GM18519 (cell line): ENCODE data around the gene RFX3.

Experiments
- ATAC-seq: cut with Tn5 transposase; IDR thresholded peaks from one replicate; pipeline ENCODE4 v1.9.1; 2021; ENCODE audit warnings: mild to moderate bottlenecking, moderate library complexity; ENCODE audit not compliant: unreplicated experiment, low FRiP score

The RFX3 gene

DNA sequence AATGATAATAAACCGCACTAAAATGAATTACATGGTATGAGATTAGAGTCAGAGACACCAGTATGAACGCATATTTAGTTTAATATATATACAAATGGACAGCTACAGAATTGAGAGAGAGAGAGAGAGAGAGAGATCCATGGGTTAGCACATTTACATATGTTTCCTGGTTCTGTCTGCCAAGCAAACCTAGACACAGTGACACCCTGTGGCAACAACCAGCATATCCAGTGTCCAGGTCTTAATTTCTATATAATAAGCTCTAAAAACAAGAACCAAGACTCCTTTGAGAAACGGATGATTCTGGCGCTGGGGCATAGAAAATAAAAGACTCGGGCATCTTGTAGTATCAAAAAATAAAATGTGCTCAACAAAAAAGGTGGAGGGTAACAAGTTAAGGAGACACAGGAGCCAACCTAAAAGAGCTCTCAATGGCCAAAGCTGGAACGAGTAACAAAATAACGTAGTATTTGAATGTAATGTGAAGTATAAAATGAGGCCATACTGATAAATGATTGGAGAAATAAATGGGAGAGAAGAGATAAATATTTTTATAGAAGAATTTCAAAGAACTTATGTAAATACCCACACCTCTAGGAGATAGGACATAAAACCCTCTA lies 84.5 kb downstream of the RFX3 start:
- peak; percentile 82 for ATAC-seq

DNA sequence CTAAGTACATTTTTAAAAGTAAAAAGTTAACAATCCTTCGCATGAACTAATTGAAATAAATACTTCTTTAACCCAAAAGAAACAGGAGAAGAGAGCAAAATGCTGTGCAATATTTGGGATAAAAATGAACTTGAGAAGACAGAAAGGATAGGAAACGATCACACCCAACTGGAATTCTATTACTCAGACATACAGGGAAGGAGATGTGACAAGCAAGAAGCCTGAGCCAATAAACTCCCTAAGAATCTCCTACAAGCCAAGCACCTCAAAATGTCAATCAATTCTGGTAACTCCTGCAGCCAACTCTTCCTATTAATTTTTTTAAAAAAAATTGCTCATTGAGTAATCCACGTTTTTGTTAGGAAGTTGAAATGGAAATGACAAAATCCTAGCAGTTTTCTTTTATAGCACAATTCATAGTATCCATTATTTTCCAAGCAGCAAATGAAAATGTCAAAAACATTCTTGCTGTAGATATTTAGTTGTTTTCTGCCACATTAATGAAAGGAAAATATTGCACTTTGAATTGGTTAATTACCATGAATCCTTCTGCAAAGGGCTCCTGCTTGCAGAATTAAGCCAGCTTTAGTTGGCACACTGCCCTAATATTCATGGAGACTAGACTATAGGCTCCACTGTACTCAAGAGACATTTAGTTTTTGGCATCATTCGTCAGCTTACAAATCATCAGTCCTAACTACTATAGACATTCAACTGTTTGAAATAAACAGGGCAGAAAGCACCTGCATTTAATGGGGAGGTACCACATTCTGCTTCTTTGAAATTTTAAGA lies 89.0 kb downstream of the RFX3 start:
- no peak for ATAC-seq

DNA sequence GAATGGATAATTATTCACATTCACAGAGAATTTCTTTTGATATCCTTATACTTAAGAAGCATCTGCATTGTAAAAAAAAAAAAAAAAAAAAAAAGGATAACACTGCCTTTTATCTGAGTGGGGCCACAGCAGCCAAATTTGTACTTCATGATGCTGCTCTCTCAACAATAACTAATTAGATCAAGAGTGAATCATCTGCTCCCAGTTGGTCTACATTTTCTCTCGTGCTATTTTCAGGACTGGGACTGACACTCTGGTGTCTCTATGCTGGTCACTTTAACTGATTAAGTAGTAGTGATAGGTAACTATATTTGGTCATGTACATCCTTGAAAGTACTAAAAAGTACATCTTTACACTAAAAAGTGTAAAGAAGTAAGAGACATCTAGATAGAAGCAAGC lies 90.1 kb downstream of the RFX3 start:
- ATAC-seq, result no peak

DNA sequence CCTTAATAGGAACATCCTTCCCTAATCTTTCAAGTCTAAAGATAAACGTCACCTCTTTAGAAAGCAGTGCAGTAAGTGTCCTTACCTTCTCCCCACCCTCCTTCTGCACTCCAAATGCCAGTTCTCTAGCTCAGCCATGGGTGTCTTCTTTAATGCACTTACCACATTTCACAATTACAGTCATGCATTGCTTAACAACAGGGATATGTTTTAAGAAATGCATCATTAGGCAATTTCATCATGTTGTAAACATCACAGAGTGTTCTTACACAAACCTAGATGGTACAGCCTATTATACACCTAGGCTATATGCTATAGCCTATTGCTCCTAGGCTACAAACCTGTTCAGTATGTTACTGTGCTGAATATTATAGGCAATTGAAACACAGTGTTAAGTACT lies 91.2 kb downstream of the RFX3 start:
- no peak for ATAC-seq

DNA sequence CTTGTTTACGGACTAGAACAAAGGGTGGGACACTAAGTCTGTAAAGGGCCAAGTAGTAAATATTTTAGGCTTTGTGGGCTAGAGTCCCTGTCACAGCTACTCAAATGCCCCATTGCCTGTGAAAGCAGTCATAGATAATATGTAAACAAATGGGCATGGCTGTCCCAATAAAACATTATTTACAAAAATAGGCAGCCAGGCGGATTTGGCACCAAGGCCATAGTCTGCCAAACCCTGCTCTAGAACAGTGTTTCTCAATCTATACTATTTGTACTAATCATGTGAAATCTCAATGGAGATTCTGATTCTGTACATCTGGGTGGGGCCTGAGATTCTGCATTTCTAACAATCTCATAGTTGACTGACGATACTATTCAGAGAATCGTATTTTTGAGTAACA lies 92.0 kb downstream of the RFX3 start:
- ATAC-seq, result no peak

DNA sequence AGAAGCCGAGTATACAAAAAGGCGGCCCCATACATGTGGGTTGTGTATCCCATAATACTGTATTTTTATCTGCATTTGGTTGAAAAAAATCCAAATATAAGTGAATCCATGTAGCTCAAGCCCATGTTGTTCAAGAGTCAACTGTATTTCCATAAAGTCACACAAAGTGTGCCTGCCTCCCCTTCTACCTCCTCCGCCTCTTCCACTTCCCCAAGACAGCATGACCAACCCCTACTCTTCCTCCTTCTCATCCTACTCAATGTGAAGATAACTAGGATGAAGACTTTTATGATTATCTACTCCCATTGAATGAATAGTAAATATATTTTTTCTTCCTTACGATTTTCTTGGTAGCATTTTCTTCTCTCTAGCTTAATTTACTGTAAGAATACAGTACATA lies 92.7 kb downstream of the RFX3 start:
- ATAC-seq, result no peak

DNA sequence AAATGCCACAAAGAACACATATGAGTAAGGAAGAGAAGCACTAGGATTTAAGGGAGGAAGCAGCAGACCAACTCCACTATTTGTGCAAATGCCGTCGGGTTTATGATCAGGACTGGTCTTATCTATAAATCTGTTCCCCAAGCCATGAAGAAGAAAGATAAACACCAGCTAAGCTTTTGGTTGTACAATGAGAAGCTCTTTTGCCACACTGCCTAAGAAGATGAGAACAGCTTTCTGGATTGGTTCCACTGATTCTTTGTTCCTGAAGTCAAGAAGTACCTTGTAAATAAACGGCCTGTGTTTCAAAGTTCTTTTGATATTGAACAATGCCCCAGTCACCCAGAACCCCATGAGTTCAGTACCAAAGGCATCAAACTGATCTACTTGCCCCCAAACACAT lies 93.9 kb downstream of the RFX3 start:
- no peak for ATAC-seq

DNA sequence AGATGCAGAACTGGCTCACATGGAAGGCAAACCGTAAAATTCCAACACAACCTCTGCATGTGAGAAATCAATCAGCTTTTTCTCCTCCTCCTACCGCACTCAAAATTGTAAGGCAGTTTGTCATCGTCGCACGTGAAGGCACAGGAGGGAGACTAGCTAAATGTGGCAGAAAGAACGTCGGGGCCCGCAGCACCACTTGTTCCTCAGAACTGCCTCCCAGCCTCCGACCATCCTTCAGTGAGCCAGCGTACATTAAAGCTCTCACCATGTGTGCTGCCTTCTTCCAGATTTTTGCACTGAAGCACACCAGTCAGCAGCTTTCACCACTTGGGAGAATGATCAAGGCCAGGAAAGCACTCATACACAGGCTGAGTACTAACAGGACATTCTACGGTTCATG lies 105.9 kb downstream of the RFX3 start:
- no peak for ATAC-seq

DNA sequence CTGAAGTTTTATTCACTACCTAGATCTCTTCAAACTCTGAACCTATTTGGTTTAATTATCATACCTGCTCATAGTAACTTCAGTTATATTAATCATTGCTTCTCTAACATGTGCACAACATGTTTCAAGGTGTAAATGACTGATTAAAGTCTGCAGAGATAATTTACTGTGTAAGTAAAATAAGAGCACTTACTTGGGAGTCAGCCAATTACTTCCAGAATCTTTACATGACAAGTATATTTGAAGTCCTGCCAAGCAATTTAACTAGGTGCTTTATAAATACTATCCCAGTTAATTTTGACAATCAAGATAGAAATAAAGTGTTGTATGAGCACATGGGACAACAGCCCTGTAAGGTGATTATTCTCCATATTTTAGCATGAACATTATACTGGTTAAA lies 109.9 kb downstream of the RFX3 start:
- no peak for ATAC-seq

DNA sequence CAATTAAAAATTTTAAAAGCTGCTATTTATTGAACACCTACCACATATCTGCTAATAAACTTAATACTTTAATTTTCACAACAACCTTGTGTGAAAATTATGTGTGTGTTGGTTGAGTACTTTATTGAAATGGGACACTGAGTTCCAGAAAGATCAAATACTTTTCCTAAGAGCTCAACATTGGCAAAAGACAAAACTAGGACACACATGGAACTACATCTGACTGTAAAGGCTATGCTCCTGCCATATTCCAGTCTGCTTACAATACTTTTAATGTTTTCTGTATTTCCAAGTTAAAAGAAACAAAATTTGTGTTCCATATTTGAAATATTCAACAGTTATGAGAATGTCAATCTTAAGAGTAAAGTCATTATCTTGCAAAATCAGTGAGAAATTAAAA lies 111.8 kb downstream of the RFX3 start:
- no peak for ATAC-seq

DNA sequence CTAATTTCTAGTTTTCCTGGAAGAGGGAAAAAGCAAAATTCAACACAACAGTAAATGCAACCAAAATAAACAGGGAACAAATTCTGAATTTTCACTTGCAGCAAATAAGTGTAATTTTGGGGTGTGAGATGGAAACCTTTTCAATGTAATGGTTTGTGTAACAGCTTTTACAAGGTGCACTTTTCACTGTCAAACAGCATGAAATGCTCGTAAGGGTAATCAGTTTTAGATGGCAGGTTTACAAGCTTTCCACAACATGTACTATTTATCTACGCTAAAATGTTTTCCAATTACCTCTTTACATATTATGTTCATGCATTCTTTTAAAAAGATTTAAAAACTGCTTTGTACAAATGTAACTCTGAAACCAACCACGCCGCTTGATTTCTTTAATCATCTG lies 115.3 kb downstream of the RFX3 start:
- ATAC-seq, result no peak

DNA sequence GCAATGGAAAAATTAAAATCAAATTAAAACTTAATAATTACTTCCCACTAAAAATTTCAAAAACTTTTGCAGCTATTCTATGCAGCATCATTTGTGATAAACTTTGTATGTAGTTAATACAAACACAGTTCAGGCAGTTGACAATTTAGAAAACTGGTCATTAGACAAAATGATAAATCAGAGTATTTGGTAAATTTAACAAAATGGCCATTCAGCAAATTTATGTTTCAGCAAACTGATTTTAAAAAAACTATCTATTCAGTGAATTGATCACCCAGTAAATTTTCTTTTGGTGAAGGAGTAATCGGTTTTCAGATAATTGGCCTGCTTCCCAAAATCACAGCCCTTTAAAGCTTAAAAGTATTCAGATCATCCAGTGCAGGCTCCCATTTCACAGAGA lies 116.3 kb downstream of the RFX3 start:
- no peak for ATAC-seq

DNA sequence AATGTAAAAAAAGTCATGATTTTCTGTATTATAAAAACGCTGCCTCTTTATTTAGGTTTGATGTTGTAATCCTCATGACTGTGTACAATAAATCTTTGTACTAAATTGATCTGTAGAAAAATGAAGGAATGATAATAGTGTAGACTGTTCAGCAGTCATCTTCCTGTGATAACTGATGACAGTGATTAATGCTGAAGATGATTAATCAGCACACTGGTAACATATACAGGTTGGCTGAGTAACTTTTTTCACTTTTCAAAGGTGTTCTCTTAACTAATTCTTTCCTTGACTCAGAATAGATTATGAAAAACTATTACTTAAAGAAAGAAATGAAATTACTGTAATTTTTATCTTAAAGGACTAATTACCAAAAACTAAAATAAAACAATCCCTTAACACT lies 122.5 kb downstream of the RFX3 start:
- ATAC-seq, result no peak

DNA sequence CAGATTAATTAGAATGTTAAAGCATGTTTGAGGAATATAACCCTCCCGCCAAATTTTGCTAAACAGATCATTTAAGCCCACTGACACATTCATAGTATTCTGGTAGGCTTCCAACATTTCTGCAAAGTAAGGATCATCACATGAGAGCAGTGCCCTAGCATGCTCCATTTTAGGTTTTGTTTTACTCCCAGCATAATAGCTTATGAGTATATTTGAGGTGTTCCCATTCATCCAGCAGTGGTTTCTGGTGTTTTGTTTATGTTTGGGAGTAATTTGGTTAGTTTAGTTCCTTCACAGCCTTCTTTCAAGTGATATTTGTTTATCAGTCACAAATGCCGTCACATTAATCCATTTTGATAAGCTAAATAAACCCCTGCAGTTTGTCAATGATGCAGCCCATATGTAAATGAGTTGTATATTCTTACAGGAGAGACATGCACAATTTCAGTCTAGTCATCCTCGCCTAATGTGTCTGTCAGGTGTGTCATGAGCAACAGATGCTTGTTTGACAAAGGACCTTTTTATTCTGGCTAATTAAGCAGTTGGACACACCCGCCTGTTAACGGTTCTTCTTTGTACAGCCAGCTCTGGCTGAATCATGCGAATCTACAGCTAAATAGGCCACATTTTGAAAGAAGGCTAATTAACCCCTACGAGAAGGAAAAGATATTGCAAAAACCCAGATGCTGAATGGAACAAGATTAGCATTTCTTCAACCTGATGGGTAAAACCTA lies 124.4 kb downstream of the RFX3 start:
- no peak for ATAC-seq

DNA sequence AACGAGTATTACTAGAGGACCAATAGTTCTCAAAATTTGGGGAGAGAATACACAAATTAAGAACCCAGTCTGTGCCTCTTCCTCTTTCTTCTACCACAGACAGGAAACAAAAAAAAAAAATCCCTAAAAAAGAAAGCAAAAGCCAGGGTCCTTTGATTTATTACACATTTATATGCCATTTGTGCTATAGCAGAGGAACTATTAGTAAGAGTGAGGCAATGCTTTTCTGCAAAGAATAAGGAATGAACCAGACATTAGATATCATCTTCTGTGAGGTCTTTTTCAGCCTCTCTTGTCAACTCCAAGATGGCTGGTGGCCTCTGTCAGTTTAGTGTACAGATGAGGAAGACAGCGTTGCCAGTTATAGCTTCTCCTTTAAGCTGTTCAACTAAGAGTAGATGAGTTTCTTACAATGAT lies 127.6 kb downstream of the RFX3 start:
- peak; percentile 46 for ATAC-seq

DNA sequence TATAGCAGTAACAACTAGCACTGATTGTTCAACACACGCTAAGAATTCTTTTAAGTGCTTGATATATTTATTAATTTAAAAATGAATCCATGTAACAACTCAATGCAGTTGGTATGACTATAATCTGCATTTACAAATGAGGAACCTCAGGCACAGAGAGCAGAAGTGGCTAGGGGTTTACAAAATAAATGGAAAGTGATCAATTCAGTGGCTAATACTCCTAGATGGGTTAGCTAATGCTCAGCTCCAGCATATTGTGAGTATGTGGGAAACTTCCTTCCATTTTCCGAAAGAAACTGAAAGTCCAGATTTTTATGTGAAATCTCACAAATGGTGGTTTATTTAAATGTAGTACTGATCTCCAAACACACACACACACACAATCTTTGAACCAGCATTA lies 128.0 kb downstream of the RFX3 start:
- peak; percentile 21 for ATAC-seq

DNA sequence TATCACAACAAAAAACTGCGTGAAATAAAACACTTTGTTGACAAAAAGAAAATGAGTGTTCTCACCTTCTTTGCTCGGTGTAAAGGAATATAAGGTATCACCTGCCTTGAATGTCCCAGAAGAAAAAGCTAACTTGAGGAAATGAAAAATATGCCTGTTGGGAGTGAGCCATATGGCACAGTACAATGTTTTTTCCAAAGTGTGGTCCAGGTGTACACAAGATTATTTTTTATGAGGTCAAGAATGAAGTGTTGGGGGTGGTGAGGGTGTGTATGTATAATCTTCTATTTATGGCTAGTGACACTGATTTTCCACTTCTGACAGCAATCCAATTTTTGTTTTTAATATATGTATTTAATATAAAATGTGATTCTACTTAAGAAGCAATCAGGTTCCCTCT lies 134.4 kb downstream of the RFX3 start:
- ATAC-seq, result no peak

DNA sequence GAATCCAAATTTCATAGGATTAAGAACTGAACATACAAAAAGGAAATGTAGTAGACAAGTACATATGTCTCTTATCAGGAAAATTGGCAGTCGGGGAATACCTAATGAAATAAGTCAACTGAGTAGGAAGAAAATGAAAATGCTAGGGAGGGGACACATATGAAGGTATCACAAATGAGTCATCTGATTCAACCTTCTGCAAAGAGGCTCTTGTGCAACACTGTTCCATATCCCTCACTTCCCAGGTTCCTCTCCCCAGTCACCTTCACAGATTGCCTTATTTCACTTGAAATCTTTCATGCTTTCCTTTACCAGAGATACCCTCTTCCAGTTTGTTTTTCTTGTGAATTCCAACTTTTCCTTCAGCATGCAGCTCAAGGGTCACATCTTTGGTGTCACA lies 139.0 kb downstream of the RFX3 start:
- no peak for ATAC-seq

DNA sequence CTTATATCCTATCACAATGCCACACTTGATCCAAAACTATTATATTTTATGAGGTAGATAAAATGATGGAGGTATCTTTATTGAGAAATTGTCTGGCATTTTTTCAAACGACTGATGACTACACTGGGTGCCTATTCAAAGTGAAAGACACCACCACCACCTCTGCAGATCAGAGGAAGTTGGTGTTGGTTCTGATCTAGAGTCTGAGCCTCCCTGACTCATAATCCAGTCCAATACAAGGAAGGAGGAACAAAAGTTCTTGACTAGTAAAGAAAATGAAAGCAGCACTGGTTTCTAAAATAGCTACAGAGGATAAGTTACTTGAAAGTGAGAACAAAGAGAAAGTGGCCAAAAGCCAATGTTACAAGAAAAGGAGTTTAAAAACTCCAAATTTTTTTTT lies 139.9 kb downstream of the RFX3 start:
- peak; percentile 89 for ATAC-seq

DNA sequence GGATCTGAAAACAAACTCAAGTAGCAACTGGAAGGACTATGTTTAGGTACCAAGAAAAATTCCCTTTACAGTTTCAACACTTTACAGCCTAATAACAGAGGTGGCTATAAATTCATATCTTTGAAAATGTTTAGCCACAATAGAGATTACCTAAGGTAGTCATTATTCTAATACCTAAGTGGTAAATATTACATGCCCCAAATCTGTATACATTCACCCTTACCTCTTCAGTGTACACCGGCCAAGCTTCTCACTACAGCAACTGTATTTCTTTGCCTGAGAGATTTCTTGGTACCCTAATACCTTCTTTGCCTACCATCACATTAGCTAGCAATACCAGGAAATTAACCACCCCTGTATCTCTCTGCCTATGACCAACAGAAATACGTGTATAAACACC lies 154.0 kb downstream of the RFX3 start:
- no peak for ATAC-seq

DNA sequence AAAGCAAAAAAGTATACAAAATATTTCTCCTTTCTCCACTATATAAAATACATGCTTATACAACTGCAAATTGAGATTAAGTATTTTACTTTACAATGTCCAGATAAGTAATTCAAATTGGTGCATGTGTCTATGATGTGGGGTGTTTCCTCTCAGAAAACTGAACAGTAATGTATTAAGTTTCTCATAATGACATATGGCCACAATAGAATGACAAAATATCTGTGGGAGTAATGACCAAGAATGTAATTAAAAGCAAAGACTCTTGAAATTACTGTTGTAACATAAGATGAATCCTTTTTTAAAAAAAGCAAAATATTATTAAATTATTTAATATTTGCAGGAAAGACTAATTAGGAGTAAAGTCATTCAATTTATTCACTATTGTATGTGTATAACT lies 155.1 kb downstream of the RFX3 start:
- no peak for ATAC-seq

DNA sequence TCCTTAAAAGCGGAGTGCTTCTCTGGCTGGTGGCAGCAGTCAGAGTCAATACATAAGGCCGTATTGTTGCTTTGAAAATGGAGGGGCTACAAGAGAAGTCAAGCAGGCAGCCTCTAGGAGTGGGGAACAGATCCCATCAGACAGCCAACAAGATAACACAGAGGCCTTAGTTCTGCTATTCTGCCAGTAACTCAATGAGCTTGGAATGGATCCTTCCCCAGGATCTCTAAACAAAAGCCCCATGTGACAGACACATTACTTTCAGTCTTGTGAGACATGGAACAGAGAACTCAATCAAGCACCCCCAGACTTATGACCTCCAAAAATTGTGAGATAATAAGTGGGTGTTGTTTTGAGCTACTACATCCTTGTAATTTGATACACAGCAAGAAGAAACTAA lies 158.6 kb downstream of the RFX3 start:
- ATAC-seq, result no peak
